AG09309 (cell line): ENCODE results near the gene ESPNL.

Experiments used
- DNase-seq: peaks from one replicate; pipeline ENCODE4 v3.0.0-alpha.2; 2010; ENCODE audit warnings: low read depth
- H3K4me3 ChIP-seq: 2 replicates; pipeline ENCODE4 v1.5.1; 2011; ENCODE audit warnings: mild to moderate bottlenecking, low read depth, low read length, moderate library complexity; ENCODE audit not compliant: control insufficient read depth
- CTCF ChIP-seq: IDR thresholded peaks from 2 replicates; pipeline ENCODE4 v1.5.1; 2011; ENCODE audit warnings: mild to moderate bottlenecking, low read depth, low read length, inconsistent platforms; ENCODE audit not compliant: insufficient read depth, control insufficient read depth; ENCODE audit errors: missing control alignments

The ESPNL gene

GRCh38 chr2:238161291-238162051, 61.3 kb downstream of the ESPNL start:
- no peak for DNase-seq
- no peak for TF ChIP-seq CTCF
- no peak overlapping the region for H3K4me3 ChIP-seq

- no peak for TF ChIP-seq CTCF
- no peak overlapping the region for H3K4me3 ChIP-seq
- DNase-seq, result no peak
These were observed 62.2 kb downstream of the ESPNL start for GRCh38 chr2:238162251-238162845.

- no peak for DNase-seq
- no peak overlapping the region; the same call in 1 of the 2 replicates for H3K4me3 ChIP-seq
- TF ChIP-seq CTCF, result no peak
These were observed 62.8 kb downstream of the ESPNL start for GRCh38 chr2:238162846-238163441.

GRCh38 chr2:238163481-238164198, 63.5 kb downstream of the ESPNL start:
- peak overlapping the region; percentile 6; the same call in 1 of the 2 replicates for H3K4me3 ChIP-seq
- TF ChIP-seq CTCF, result no peak
- DNase-seq, result no peak

GRCh38 chr2:238164906-238165287, 64.8 kb downstream of the ESPNL start:
- no peak for TF ChIP-seq CTCF
- no peak for DNase-seq

GRCh38 chr2:238165288-238165921, 65.3 kb downstream of the ESPNL start:
- TF ChIP-seq CTCF, result no peak
- no peak for DNase-seq
- no peak overlapping the region for H3K4me3 ChIP-seq

More at GRCh38 chr2:238164906-238165287, 64.8 kb downstream of the ESPNL start:
- H3K4me3 ChIP-seq, result no peak overlapping the region
